A673 (cell line): ENCODE measurements around the gene HPCAL1. TPM values are rescaled to one million over a fixed set of nuclear protein-coding genes. Genes with fewer than 3 reads are reported as not detected.

Source experiments
- BruUV-seq: library from RNA; stranded (reverse); fragments of 400-500 nt; replicated peaks from 2 replicates; lab custom pipeline; 2021; lab: Mats Ljungman, UMichigan
- CTCF ChIA-PET: fragments of 300-600 bp; sonication (Branson Sonifier 250); formaldehyde crosslinking; loops from one replicate; lab custom pipeline; 2022; ENCODE audit warnings: antibody characterized with exemption; lab: Charles Lee
- POLR2A ChIA-PET: fragments of 300-600 bp; sonication (Branson Sonifier 250); formaldehyde crosslinking; loops from one replicate; lab custom pipeline; 2022; ENCODE audit warnings: antibody characterized with exemption; ENCODE audit not compliant: low non-redundant PET; lab: Charles Lee
- DNase-seq: peaks from one replicate; pipeline ENCODE4 v3.0.0-alpha.2; 2015; ENCODE audit warnings: low spot score
- H3K27ac ChIP-seq: fragments of 200-600 bp; sonication (generic); 2 replicates; pipeline ENCODE4 v1.5.1; 2016; ENCODE audit warnings: mixed run types, low read depth, mild to moderate bottlenecking, mixed read lengths, antibody characterized with exemption, low read length; ENCODE audit not compliant: poor library complexity, severe bottlenecking
- H3K27me3 ChIP-seq: fragments of 200-600 bp; sonication (generic); replicated peaks from 2 replicates; pipeline ENCODE4 v1.6.1; 2017; ENCODE audit warnings: mixed run types, low read depth, mild to moderate bottlenecking, mixed read lengths, antibody characterized with exemption, low read length; ENCODE audit not compliant: insufficient read depth, poor library complexity
- H3K36me3 ChIP-seq: fragments of 200-600 bp; sonication (generic); 2 replicates; pipeline ENCODE4 v1.6.1; 2016; ENCODE audit warnings: mixed run types, mild to moderate bottlenecking, mixed read lengths, antibody characterized with exemption, low read length; ENCODE audit not compliant: insufficient read depth, poor library complexity, severe bottlenecking
- H3K4me1 ChIP-seq: fragments of 200-600 bp; sonication (generic); 2 replicates; pipeline ENCODE4 v1.6.1; 2017; ENCODE audit warnings: mixed run types, mild to moderate bottlenecking, mixed read lengths, antibody characterized with exemption, low read length; ENCODE audit not compliant: insufficient read depth, poor library complexity, severe bottlenecking
- H3K4me3 ChIP-seq: fragments of 200-600 bp; sonication (generic); 2 replicates; pipeline ENCODE4 v1.5.1; 2016; ENCODE audit warnings: low read depth, mixed run types, mild to moderate bottlenecking, mixed read lengths, low read length; ENCODE audit not compliant: poor library complexity, severe bottlenecking
- H3K9me3 ChIP-seq: fragments of 200-600 bp; sonication (generic); 2 replicates; pipeline ENCODE4 v1.6.1; 2016; ENCODE audit warnings: mixed run types, low read depth, mild to moderate bottlenecking, mixed read lengths, antibody characterized with exemption, low read length; ENCODE audit not compliant: poor library complexity, severe bottlenecking
- CTCF ChIP-seq: fragments of 300-800, 200-600 bp; sonication (generic); conservative IDR thresholded peaks from 2 replicates; pipeline ENCODE4 v1.5.1; 2017; ENCODE audit warnings: low read depth, mild to moderate bottlenecking, antibody characterized with exemption, low read length, moderate library complexity, mixed read lengths
- EZH2 ChIP-seq: fragments of 200-600 bp; sonication (generic); IDR thresholded peaks from 2 replicates; pipeline ENCODE4 v1.6.1; 2017; ENCODE audit warnings: borderline replicate concordance, low read depth, mild to moderate bottlenecking, mixed read lengths, antibody characterized with exemption, low read length; ENCODE audit not compliant: poor library complexity, severe bottlenecking
- intact Hi-C: fragments of 100-400 bp; cut with micrococcal nuclease; formaldehyde crosslinking; loops from one replicate; pipeline ENCODE4 v1.10.0; 2022; ENCODE audit not compliant: unreplicated experiment
- total RNA-seq: library from RNA; stranded (reverse); gene quantifications from 2 replicates; pipeline ENCODE4 v1.2.3, GENCODE V29; 2021

Gene HPCAL1
- total RNA-seq, 1 experiment from 2014 or later, result 9.7 TPM

GRCh38 chr2:10406016-10406415 is 103.3 kb downstream of the HPCAL1 start:
- ChIA-PET POLR2A (no interaction called here), CTCF (interaction anchor here (1.3 kb wide), 1 partner anchor 282 kb away, joined by 3 read pairs; no protein-coding TSS in a partner anchor)
- no peaks in the 10 kb centered on the region for H3K27me3 ChIP-seq
- H3K36me3 ChIP-seq, result no peaks in the 10 kb centered on the region
- H3K27ac ChIP-seq, result no peak overlapping the region
- no peaks in the 10 kb centered on the region for H3K9me3 ChIP-seq
- intact Hi-C loops, result no loop called here
- H3K4me1 ChIP-seq, result peaks cover 5% of the 10 kb centered on the region
- TF ChIP-seq EZH2, result no peak
- TF ChIP-seq CTCF, result no peak
- BruUV-seq, result no TSS peak
- DNase-seq, result no peak
- H3K4me3 ChIP-seq, result no peak overlapping the region

- H3K4me1 ChIP-seq, result peaks cover 5% of the 10 kb centered on the region
- intact Hi-C loops, result no loop called here
- DNase-seq, result no peak
- H3K9me3 ChIP-seq, result no peaks in the 10 kb centered on the region
- CTCF ChIA-PET, result interaction anchor here (0.5 to 1.3 kb wide), 3 partner anchors 28 to 282 kb away, joined by 3 to 6 read pairs (median 3); no protein-coding TSS in a partner anchor
- no peaks in the 10 kb centered on the region for H3K27me3 ChIP-seq
- TF ChIP-seq EZH2, result no peak
- TF ChIP-seq CTCF, result no peak
- H3K4me3 ChIP-seq, result no peak overlapping the region
- POLR2A ChIA-PET, result no interaction called here
- no peaks in the 10 kb centered on the region for H3K36me3 ChIP-seq
- H3K27ac ChIP-seq, result no peak overlapping the region
- no TSS peak for BruUV-seq
Measured at GRCh38 chr2:10406491-10407188, 103.9 kb downstream of the HPCAL1 start.

GRCh38 chr2:10407432-10407831 is 104.7 kb downstream of the HPCAL1 start:
- TF ChIP-seq EZH2 (no peak), CTCF (no peak)
- Histone ChIP-seq H3K4me3 (no peak overlapping the region), H3K4me1 (peaks cover 5% of the 10 kb centered on the region), H3K27ac (no peak overlapping the region), H3K27me3 (no peaks in the 10 kb centered on the region), H3K36me3 (no peaks in the 10 kb centered on the region), H3K9me3 (no peaks in the 10 kb centered on the region)
- intact Hi-C loops, result no loop called here
- no TSS peak for BruUV-seq
- POLR2A ChIA-PET, result no interaction called here
- no peak for DNase-seq
- CTCF ChIA-PET, result interaction anchor here (0.8 to 1.7 kb wide), 3 partner anchors 27 to 283 kb away, joined by 3 to 4 read pairs (median 3); partner anchors contain the start of gene HPCAL1
